Measurements from ENCODE around the gene YBX1. TPM values are rescaled to one million over a fixed set of nuclear protein-coding genes. Genes with fewer than 3 reads are reported as not detected.

Gene YBX1
- total RNA-seq, 8 experiments from 2014 or later: 743 to 1,979 (median 1,431) TPM

DNA sequence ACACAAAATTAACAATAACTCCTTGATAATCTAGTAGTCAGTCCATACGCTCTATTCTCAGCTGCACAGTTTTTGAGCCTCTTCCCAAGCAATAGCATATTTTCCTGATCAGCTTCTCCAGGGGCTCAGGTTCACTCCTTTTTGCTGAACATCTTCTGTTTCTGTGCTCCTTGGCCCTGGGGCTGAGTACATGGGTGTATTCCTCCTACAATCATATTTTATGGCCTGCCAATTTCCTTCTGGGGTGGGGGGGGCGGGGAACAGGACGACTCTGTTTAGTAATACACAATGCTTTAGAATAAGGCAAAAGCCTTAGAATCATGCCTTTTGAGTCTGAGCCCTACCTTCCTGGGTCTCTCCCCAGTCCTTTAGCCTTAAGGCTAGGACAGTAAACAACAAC, 49.4 kb downstream of the YBX1 start:
- Histone ChIP-seq H3K4me3 (no peak overlapping the region), H3K4me1 (replicated peaks in 1 of 2) (no peaks in the 10 kb centered on the region), H3K27ac (no peak overlapping the region)
- peak in 1 of 8 experiments; percentile 21 for ATAC-seq (replicated peaks in 6 of 8)
- WGBS, 10 experiments: 0 to 100% (median 75%) methylated on average over 1 to 3 of the region's 3 CpGs; no CpG with 5 or more reads in 5 of the 10 experiments
- in situ Hi-C loops (cut with MboI; ENCODE audit: low pct_unique_long_range_greater_than_20kb in 2 of 9, low sequenced_read_pairs in 9 of 9, unreplicated experiment in 9 of 9): loop anchor here in 2 of 9 experiments (25.0 kb wide), 2 partner anchors 144 to 394 kb away; partner anchors contain the start of gene FOXJ3 (in 1 of the 2)

DNA sequence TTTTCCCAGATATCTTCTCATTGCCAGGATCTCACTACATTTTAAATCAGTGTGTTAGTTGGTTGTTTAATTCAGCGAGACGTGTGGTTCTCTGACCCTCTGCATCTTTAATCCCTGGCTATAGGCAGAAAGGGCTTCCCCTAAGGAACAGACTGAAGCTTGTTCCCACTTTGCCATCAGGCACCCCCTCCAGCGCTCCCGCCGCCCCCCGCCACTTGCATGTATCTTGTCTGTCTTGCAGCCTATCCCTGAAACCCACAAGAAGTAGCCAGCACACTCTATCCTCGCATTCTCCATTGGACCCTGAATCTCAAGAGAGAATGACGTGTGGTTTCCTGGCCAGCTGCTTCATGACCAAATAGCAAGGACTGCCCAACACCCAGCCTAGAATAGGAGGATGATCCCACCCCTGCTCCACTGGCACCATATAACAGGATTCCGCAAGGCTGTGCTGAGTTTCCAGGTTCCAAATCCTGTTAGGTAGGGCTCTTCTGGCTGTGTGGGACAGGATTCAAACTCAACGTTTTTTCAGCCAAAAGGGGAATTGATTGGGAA, 50.0 kb downstream of the YBX1 start:
- in situ Hi-C loops (cut with MboI; ENCODE audit: low pct_unique_long_range_greater_than_20kb in 2 of 9, low sequenced_read_pairs in 9 of 9, unreplicated experiment in 9 of 9): loop anchor here in 2 of 9 experiments (25.0 kb wide), 2 partner anchors 145 to 395 kb away; partner anchors contain the start of gene FOXJ3 (in 1 of the 2)
- no peak overlapping the region for H3K4me3 ChIP-seq
- H3K27ac ChIP-seq: no peak overlapping the region
- WGBS, 10 experiments: 0 to 100% (median 66%) methylated on average over 1 to 5 of the region's 10 CpGs; no CpG with 5 or more reads in 2 of the 10 experiments
- no peak for ATAC-seq (replicated peaks in 6 of 8)
- no peaks in the 10 kb centered on the region for H3K4me1 ChIP-seq (replicated peaks in 1 of 2)

DNA sequence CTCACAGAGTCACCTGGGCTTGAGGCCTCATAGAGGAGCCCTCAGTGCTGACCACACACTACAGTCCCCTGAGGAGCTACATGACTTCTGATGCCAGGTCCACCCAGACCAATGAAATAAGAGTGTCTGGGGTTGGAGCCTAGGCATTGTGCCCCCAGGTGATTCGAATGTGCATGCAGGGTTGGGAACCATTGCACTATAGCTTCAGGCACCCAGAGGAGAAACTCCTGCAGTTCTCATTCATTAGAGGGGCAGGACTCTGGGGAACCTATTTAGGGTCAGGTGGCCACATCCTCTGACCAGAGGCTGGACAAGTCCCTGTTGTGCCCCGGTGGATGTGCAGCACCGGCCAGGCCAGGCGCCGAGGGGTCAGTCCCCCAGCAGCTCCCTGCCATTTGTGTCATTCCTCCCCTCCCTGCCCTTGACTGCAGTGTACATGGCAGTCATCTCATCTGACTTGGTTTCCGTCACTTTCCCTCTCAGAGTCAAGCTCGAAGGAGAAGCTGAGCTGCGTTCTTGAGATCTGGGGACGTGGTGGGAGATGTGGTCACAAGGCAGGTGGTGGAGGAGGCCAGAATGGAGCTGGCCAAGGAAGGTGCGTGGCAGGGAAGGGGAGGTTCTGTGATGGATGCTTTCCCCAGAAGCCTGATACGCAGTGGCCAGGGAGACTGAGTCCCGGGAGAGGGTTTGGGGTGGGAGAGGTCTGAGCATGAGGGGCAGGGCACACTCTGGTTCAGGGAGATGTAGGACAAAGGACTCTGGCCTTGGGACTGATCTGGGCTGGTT, 51.4 kb downstream of the YBX1 start:
- 40 to 97% (median 89%) methylated on average over 1 to 8 of the region's 12 CpGs; no CpG with 5 or more reads in 6 of the 10 experiments for WGBS, 10 experiments
- in situ Hi-C loops (cut with MboI; ENCODE audit: low pct_unique_long_range_greater_than_20kb in 2 of 9, low sequenced_read_pairs in 9 of 9, unreplicated experiment in 9 of 9): loop anchor here in 2 of 9 experiments (25.0 kb wide), 2 partner anchors 146 to 396 kb away; partner anchors contain the start of gene FOXJ3 (in 1 of the 2)
- Histone ChIP-seq H3K4me3 (no peak overlapping the region), H3K4me1 (replicated peaks in 1 of 2) (no peaks in the 10 kb centered on the region), H3K27ac (no peak overlapping the region)
- ATAC-seq (replicated peaks in 6 of 8): no peak

DNA sequence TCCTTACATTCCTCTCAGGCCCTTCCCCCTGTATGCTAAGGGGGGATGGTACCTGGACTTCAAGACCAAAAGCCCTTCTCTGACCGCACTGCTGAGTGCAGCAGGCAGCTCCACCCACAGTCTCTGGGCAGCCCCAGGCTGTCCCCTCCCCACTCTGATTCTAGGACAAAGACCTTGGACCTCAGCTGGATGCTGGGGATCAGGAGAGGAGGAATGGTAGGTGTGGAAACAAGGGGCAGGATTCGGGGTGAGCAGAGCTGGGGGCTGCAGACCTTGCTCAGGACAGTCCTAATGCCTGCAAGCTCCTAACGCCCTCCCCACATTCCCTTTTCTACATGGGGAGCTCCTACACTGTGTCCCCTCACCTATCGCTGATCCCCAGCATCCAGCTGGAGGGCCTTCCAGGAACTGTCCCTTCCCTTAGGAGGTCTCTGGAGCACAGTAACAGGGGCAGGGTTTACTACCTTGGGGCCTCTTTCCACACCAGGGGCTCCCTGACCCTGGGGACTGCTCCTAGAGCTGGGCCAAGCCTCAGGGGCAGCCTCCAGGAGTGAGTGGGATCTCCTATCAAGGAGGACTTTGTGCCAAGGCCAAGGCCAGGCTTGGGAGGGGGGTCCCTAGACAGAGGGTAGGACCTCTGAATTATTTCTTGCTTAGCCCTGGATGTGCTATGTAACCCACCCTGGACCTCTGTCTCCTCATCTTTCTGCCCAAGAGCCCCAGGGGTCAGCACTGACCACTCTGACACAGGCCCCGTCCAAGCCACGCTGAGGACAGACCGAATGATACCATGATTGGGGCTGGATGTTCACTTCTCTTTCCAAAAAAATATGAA, 52.2 kb downstream of the YBX1 start:
- H3K4me3 ChIP-seq: no peak overlapping the region
- no peak overlapping the region for H3K27ac ChIP-seq
- no peaks in the 10 kb centered on the region for H3K4me1 ChIP-seq (replicated peaks in 1 of 2)
- WGBS, 10 experiments: 66 to 100% (median 85%) methylated on average over 2 to 3 of the region's 7 CpGs; no CpG with 5 or more reads in 4 of the 10 experiments
- in situ Hi-C loops (cut with MboI; ENCODE audit: low pct_unique_long_range_greater_than_20kb in 2 of 9, low sequenced_read_pairs in 9 of 9, unreplicated experiment in 9 of 9): loop anchor here in 2 of 9 experiments (25.0 kb wide), 2 partner anchors 147 to 397 kb away; partner anchors contain the start of gene FOXJ3 (in 1 of the 2)
- ATAC-seq (replicated peaks in 6 of 8): peak in 2 of 8 experiments; percentile 7 to 26

DNA sequence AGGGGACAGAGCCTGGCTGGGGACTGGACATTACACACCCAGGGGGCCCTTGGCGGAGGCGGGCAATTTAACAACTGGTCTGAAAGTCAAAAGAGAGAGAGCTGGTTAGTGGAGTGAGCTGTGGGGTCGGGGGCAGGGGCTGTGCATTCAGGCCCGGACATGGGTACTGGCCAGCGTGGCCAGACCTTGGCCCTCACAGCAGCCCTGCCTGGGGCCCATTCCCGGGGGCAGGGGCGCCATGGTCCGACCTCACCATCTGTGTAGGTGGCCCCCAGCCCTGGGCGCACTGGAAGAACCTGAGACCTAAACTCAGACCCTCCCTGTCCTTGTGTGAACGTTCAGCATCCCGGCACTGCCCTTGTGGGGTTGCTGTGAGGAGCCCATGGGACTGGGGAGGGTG, 52.8 kb downstream of the YBX1 start:
- peak in 1 of 8 experiments; percentile 8 for ATAC-seq (replicated peaks in 6 of 8)
- 40 to 100% methylated on average over 1 of the region's 11 CpGs; no CpG with 5 or more reads in 8 of the 10 experiments for WGBS, 10 experiments
- H3K4me3 ChIP-seq: no peak overlapping the region
- H3K4me1 ChIP-seq (replicated peaks in 1 of 2): peaks cover 3 to 5% of the 10 kb centered on the region in 2 donors
- in situ Hi-C loops (cut with MboI; ENCODE audit: low pct_unique_long_range_greater_than_20kb in 2 of 9, low sequenced_read_pairs in 9 of 9, unreplicated experiment in 9 of 9): loop anchor here in 2 of 9 experiments (25.0 kb wide), 2 partner anchors 148 to 398 kb away; partner anchors contain the start of gene FOXJ3 (in 1 of the 2)
- H3K27ac ChIP-seq: no peak overlapping the region

DNA sequence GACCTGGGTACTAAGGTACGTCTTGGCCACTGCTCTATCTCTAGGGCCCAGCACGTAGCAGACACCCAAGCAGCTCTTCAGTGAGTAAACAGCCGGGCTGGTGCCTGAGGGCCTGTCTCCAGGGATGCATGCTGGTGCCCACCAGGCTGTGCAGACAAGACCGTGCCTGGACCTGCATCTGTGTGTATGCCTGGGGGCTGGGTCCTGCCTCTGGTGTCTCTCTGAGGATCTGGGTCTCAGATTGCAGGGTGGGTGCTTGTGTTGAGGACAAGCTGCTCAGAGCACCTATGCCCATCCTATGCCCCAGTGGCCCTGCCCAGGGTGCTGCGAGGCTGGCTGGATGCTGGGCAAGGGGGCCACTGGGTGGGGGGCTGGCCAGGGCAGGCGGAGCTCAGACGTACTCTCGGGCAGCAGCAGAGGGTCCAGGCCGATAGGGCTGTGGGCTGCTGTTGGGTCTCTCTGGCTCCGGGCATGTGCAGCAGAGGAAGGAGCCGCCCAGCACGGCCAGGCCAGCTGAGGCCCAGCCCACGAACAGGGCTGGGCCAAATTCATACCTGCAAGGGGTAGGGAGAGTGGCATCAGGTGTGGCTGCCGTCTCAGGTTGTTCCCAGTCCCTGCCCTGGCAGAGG, 53.4 kb downstream of the YBX1 start:
- in situ Hi-C loops (cut with MboI; ENCODE audit: low pct_unique_long_range_greater_than_20kb in 2 of 9, low sequenced_read_pairs in 9 of 9, unreplicated experiment in 9 of 9): loop anchor here in 2 of 9 experiments (25.0 kb wide), 2 partner anchors 148 to 398 kb away; partner anchors contain the start of gene FOXJ3 (in 1 of the 2)
- WGBS, 10 experiments: 70 to 80% (median 79%) methylated on average over 1 to 5 of the region's 14 CpGs; no CpG with 5 or more reads in 7 of the 10 experiments
- ATAC-seq (replicated peaks in 6 of 8): peak in 1 of 8 experiments; percentile 48
- Histone ChIP-seq H3K4me3 (no peak overlapping the region), H3K4me1 (replicated peaks in 1 of 2) (peaks cover 9 to 10% of the 10 kb centered on the region in 2 donors), H3K27ac (no peak overlapping the region)

DNA sequence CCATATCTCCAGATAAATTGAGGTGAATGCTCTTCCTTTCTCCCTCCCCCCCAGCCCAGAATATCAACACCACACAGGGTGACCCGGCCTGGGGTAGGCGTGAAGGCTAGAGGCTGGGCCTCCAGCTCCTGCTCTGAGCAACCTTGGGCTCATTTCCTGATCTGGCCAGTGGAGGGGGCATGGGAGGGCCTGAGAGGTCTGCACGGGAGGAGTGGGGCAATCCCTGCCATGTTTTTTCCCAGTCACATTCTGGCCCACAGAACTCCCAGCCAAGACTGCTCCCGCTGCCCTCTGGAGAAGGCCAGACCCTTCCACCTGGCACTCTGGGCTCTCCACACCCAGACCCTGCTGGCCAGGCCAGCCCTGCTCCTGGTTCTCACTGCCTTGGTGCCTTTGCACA, 53.9 kb downstream of the YBX1 start:
- ATAC-seq (replicated peaks in 6 of 8): peak in 4 of 8 experiments; percentile 7 to 94 (median 81)
- H3K27ac ChIP-seq: no peak overlapping the region
- in situ Hi-C loops (cut with MboI; ENCODE audit: low pct_unique_long_range_greater_than_20kb in 2 of 9, low sequenced_read_pairs in 9 of 9, unreplicated experiment in 9 of 9): loop anchor here in 2 of 9 experiments (25.0 kb wide), 2 partner anchors 149 to 399 kb away; partner anchors contain the start of gene FOXJ3 (in 1 of the 2)
- peaks cover 14 to 15% of the 10 kb centered on the region in 2 donors for H3K4me1 ChIP-seq (replicated peaks in 1 of 2)
- no peak overlapping the region for H3K4me3 ChIP-seq
- WGBS, 10 experiments: 17 to 67% methylated on average over 1 to 4 of the region's 4 CpGs; no CpG with 5 or more reads in 8 of the 10 experiments

DNA sequence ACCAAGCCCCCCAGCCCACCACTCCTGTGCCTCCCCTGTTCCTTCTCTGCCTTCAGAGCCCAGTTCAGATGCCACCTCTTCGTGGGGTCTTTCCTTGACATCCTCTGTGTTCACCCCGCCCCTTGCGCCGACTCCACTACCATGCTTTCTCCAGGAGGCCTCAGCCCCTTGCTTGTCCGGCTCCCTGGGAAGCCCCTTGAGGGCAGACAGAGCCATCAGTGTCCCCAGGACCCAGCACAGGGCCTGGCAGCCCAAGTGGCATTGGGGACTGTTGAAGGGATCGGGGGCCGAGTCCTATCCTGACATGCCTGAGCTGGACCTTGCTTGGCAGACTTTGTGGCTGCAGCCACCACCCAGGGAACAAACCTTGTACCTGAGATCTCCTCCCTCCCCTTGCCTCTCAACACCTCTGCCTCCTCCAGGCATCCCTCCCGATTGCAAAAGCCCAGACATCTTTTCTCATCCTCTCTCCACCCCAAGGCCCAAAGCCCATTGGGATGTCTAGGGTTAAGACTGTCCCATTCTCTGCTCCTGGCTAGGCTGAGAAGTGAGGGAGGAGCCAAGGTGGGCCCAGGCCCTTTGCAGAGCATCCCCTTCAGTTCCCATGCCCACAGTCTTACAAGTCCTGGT, 54.5 kb downstream of the YBX1 start:
- no peak for ATAC-seq (replicated peaks in 6 of 8)
- in situ Hi-C loops (cut with MboI; ENCODE audit: low pct_unique_long_range_greater_than_20kb in 2 of 9, low sequenced_read_pairs in 9 of 9, unreplicated experiment in 9 of 9): loop anchor here in 2 of 9 experiments (25.0 kb wide), 2 partner anchors 149 to 399 kb away; partner anchors contain the start of gene FOXJ3 (in 1 of the 2)
- H3K27ac ChIP-seq: no peak overlapping the region
- 50 to 100% (median 100%) methylated on average over 1 to 2 of the region's 8 CpGs; no CpG with 5 or more reads in 7 of the 10 experiments for WGBS, 10 experiments
- no peak overlapping the region for H3K4me3 ChIP-seq
- peaks cover 15 to 16% of the 10 kb centered on the region in 2 donors for H3K4me1 ChIP-seq (replicated peaks in 1 of 2)

DNA sequence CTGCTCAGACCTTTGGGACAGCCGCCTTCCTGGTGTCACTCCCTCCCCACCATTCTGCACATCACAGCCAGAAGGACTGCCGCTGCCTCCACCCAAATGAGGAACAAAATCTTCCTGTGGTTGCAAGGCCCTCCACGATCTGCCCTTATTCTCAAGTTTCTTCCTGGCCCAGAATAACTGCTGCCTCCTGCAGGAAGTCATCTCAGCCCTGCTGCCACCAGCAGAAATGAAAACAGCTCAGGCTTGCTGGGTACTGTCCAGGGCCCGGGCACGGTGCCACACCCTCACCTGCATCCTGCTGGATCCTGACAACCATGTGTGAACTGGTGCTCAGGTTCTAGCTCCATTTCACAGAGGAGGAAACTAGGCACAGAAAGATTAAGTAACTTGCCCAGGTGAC, 55.0 kb downstream of the YBX1 start:
- peaks cover 15 to 16% of the 10 kb centered on the region in 2 donors for H3K4me1 ChIP-seq (replicated peaks in 1 of 2)
- H3K27ac ChIP-seq: no peak overlapping the region
- in situ Hi-C loops (cut with MboI; ENCODE audit: low pct_unique_long_range_greater_than_20kb in 2 of 9, low sequenced_read_pairs in 9 of 9, unreplicated experiment in 9 of 9): loop anchor here in 2 of 9 experiments (25.0 kb wide), 2 partner anchors 150 to 400 kb away; partner anchors contain the start of gene FOXJ3 (in 1 of the 2)
- H3K4me3 ChIP-seq: no peak overlapping the region
- no peak for ATAC-seq (replicated peaks in 6 of 8)
- WGBS, 10 experiments: 40 to 85% (median 71%) methylated on average over 1 to 4 of the region's 5 CpGs; no CpG with 5 or more reads in 4 of the 10 experiments

DNA sequence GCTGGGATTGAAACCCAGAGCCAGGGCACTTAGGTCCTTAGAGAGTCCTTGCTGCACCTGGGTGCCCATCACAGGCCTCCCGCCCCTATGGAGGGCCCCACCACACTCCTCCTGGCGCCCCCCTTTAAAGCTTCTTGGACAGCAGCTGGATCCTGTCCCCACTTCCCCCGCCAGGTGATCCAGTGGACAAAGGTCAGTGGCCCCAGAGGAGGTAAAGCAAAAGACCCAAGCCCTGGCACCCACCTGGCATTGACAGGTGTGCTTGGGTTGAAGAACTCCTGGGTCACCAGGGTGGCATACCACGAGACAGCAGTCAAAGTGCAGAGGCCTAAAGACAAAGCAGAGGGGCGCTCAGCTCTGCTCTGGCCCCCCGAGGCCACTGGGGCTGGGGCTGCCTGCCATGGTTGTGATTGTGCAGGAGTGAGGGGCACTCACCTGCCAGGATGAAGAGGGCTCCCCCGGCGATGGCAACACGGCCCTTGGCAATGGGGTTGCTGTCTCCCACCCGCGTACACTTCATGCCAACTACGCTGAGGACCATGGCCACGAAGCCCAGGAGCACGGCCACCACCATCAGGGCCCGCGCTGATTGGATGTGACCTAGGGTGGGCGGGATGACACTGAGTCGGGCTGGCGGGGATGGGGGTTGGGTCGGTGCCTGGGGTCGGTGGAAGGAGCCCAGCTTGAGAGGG, 55.9 kb downstream of the YBX1 start:
- ATAC-seq (replicated peaks in 6 of 8): no peak
- WGBS, 10 experiments: 40 to 94% (median 79%) methylated on average over 1 to 13 of the region's 21 CpGs; no CpG with 5 or more reads in 6 of the 10 experiments
- no peak overlapping the region for H3K4me3 ChIP-seq
- in situ Hi-C loops (cut with MboI; ENCODE audit: low pct_unique_long_range_greater_than_20kb in 2 of 9, low sequenced_read_pairs in 9 of 9, unreplicated experiment in 9 of 9): loop anchor here in 2 of 9 experiments (25.0 kb wide), 2 partner anchors 151 to 401 kb away; partner anchors contain the start of gene FOXJ3 (in 1 of the 2)
- peaks cover 15 to 16% of the 10 kb centered on the region in 2 donors for H3K4me1 ChIP-seq (replicated peaks in 1 of 2)
- H3K27ac ChIP-seq: no peak overlapping the region
